GM19351 (cell line): ENCODE measurements around the gene EXOC3L1.

ENCODE experiments used
- ATAC-seq: cut with Tn5 transposase; IDR thresholded peaks from one replicate; pipeline ENCODE4 v1.9.1; 2021; ENCODE audit warnings: mild to moderate bottlenecking, moderate library complexity; ENCODE audit not compliant: unreplicated experiment

EXOC3L1 gene

DNA sequence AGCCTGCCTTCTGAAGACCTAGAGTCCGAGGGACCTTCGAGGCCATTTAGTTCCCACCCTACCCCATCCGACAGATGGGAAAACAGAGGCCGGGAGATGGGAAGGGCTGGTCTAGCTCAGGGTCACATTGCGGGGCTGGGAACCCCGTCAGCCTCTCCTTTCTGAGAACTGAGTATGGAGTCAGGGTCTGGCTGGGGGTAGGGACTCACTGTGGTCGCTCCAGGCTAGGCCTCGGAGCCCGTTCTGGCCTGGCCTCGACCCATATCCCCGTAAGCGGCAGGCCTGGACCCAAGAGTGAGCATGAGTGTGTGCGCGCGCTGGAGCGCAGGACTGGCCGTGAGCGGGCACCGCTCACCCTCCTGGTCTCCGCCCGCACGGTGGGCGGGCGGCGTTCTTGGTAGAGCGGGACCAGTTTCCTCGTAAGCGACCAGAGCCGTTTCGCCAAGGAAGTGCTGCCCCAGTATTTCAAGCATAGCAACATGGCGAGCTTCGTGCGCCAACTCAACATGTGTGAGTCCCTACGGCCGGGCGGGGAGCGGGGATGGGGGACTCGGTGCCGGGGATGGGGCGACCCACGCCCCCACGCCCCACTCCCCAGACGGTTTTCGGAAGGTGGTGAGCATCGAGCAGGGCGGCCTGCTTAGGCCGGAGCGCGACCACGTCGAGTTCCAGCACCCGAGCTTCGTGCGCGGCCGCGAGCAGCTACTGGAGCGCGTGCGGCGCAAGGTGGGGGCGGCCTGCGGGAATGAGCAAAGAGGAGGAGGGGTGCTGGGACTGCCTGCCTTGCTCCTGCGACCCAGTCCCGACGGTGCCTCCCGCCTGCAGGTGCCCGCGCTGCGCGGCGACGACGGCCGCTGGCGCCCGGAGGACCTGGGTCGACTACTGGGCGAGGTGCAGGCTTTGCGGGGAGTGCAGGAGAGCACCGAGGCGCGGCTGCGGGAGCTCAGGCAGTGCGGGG lies 24.5 kb downstream of the EXOC3L1 start:
- ATAC-seq, result no peak

GRCh38 chr16:67164599-67165061 lies 25.3 kb downstream of the EXOC3L1 start, which contains the start of gene HSF4:
Gene HSF4, plus strand, starts transcription at chr16:67164745. Its CDS starts 67 bp downstream, at chr16:67164812.
- ATAC-seq, result no peak

DNA sequence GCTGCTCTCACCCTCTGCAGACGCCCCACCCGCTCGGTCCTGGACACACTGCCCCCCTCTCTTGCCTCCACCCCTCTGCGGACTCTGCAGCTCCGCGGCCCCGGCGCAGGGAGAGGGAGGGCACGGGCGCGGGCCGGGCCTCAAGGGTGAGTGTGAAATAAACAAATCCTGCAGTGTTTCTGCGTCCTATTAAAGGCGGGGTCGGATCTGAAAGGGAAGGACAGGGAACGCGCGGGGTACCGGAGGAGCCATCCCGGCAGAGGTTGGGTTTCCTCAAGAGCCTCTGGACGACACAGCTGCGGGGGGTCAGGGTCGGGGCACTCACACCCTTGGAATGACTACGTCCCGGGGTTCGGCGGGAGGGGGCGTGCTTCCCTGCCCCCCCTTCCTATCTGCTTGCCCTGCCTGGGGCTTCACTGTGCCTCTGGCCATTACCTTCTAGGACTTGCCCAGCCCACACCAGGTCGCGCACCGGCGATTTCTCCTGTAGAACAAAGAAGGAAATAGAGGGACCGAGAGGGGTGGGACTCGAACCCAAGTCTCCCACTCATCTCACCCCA lies 25.9 kb downstream of the EXOC3L1 start:
- ATAC-seq, result no peak

DNA sequence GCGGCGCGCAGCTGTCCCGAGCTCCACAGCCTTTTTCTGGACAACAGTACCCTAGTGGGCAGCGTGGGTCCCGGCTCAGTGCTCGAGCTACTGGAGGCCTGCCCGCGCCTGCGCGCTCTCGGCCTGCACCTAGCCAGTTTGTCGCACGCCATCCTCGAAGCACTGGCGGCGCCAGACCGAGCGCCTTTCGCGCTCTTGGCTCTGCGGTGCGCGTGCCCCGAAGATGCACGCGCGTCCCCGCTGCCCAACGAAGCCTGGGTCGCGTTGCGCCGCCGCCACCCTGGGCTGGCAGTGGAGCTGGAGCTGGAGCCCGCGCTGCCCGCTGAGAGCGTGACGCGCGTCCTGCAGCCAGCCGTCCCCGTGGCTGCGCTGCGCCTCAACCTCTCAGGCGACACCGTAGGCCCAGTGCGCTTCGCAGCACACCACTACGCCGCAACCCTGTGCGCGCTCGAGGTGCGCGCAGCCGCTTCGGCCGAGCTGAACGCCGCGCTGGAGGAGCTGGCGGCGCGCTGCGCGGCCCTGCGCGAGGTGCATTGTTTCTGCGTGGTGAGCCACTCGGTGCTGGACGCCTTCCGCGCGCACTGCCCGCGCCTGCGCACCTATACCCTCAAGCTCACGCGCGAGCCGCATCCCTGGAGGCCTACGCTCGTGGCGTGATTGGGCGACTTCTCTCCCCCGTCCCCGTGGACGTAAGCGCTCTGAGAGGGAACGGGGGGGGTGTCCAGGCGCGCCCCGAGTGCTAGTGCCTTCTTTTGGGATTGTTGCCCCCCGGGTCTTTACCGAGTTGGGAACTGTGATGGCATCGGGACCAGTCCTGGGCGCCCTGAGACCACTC lies 26.6 kb downstream of the EXOC3L1 start:
- ATAC-seq, result no peak

GRCh38 chr16:67162506-67163163 lies 27.3 kb downstream of the EXOC3L1 start:
- ATAC-seq, result no peak

GRCh38 chr16:67161595-67162058 lies 28.3 kb downstream of the EXOC3L1 start:
- ATAC-seq, result no peak

DNA sequence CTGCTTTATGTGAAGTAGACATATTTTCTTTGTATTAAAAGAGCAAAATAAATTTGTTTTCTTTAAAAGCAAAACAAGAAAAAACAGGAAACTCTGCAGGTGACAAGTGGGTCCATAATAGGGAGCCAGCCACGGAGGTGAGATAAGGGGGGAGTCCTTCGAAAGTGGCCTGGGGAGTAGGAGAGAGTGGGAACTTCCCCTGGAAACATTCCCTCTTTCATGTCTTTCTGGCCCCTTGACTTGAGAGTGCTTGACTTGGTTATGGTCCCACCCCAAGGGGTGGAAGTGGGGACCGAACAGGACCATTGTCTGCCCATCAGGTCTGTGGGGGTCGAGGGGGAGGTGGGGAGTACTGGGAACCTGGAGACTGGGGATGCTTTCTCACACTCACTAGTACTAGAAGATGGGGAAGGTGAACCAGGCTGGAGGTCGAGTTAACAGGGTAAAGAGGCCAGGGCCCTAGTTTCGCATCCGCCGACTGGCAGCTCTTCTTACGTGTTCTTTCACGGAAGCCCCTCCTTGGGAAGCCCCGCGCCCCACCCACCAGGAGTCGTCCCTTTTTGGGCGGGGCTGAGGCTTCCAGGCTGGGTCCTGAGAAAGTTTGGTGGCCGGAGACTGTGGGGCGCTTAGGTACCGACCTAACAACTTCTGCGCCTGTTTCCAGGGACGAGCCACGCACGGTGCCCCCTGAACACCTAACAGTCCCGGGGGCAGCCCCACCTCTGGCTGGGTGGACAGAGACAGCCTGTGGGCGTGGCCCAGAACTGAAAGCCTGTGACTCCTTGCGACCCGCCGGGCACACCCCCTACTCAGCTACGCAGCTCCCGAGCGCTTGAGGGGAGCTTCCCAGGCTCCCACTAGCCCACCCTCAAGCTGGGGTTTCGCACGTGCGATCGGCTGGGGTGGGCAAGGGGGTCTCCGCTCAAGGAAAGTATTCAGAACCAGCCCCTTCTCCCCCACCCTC lies 31.0 kb downstream of the EXOC3L1 start:
- peak; percentile 37 for ATAC-seq

GRCh38 chr16:67157892-67158635 lies 31.9 kb downstream of the EXOC3L1 start:
- ATAC-seq, result no peak

DNA sequence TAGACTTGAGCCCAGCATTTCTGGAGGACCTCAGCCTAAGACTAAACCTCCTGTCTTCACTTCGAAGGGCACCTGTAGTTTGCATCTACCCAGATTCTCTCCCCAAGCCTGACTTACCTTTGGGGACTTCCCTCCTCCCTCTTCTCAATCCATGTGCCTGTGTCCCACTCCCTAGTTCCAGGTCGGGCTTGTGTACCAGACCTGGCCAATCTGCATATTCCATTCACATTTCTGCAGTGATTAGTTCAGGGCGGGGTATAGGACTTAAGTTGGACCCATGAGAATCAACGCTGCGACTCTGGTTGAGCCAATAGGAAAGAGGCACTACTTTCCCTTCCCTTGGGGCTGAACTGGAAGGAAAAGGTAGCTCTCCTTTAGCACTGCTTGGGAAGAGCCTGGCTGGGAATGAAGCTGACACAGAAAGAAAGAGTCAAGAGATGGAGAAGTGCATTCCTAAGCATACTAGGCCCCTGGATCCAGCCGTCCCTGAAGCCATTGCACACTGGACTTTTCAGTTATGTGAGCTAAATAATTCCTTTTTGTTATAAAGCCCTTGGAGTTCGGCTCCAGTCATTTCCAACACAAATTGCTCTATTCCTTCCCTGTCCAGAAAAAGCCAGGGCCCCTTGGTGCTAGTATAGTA lies 32.7 kb downstream of the EXOC3L1 start:
- ATAC-seq, result no peak

DNA sequence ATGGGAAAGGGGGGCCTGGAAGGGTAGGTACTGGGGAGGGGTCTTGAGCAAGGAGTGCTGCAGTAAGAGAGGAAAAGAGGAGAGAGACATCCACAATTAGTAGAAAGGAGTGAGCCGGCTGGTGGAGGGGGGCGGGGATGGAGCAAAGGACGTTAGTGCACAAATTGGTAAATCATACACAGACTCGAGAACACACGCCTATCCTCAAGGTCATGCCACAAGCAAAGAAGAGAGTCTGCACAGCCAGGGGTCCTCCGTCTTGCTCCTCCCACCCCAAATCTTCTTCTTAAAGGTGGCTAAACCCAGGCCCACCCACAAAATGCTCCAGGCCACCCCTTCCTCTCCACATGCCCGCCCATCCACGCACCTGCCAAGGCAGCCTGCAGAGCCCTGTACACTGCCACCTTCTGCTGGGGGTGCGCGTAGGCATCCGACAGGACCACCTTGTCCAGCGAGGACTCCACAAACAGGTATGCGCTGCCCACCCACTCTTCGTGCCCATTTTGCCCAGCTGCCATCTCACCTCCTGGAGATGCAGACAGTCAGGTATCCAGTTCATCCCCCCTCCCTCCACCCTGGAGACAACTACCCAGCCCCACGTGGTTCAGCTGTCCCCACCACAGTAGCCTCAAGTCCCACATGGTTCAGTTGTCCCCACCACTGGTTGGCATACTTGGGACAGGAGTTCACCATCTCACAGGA lies 33.6 kb downstream of the EXOC3L1 start:
- no peak for ATAC-seq

DNA sequence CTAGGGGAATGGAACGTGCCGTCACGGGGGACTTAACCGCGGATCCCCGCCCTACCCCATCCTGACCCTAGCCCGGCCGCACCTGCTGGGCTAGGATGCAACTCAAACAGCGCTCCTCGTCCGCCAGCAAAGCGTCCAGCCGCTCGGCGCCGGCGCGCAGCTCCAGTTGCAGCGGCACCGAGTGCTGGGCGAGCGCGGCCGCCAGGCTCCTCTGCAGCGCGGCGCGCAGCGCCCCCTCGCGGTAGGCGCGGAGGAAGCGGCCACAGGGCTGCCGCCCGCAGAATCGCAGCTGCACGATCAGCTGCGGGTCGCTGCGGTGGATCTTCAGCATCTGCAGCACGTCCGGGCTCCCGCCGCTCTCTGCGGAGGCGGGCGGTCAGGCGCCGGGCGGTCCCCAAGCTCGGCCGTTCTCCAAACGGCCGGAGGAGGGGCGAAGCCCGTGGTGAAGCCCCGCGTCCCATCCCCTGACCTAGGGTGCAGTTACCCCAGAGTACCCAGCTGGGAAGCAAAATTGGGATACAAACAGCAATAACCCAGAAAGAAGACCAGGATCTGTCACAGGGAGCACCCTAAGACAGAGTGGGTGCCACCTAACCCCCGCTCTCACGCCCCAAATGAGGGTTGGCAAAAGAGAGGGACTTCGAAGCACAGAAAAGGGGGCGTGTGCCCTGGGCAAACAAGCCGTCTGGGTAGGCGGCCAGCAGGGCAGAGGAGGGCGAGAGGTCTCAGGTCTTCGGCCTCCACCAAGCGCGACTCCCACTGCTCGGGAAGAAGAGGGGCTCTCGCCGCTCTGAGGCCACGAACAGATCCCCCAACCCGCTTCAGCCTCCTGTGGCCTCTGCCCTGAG lies 34.4 kb downstream of the EXOC3L1 start:
- ATAC-seq, result no peak

- ATAC-seq, result no peak
These were observed 35.2 kb downstream of the EXOC3L1 start for GRCh38 chr16:67154578-67155294.

GRCh38 chr16:67151431-67152097 lies 38.4 kb downstream of the EXOC3L1 start:
- ATAC-seq, result no peak

DNA sequence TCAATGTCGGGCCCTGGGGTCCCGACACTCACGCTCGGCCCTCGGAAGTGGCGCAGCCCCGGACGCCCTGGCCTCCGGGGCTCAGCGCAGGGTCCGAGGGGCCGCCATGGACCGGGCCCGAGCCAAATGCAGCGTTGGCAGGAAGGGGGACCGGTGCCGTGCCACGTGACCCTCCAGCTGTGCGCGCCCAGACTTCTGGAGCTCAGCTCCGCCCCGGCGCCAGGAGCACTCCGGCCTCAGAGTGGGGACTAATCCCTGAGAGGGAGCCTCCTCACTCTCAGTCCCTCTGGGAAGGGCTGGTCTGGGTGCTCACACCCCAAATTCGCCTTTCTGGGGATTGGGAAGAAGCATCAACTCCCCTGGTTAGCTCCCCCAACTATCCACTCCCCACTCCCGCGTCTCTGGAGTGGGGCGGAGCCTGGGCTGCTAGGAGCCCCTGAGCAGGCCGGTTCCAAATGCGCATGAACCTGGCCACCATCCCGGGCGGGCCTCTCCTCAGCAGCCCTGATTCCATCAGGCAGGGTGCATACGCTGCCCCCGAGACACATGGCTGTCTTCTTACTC lies 39.0 kb downstream of the EXOC3L1 start, which contains the start of gene B3GNT9:
Gene B3GNT9, minus strand, starts transcription at position 166 of the 564 bp plus-strand sequence. CDS start 513 bp downstream, outside the sequence.
- ATAC-seq, result peak; percentile 43
